HG02642 (cell line): ENCODE data around the gene CLCNKA.
"Not testable (repeated sequence)": the region's sequence is repeated elsewhere in the genome, so short reads cannot be mapped to it uniquely, and the experiment has no call there.

Experiments
- ATAC-seq: cut with Tn5 transposase; IDR thresholded peaks from one replicate; pipeline ENCODE4 v1.9.1; 2021; ENCODE audit warnings: mild to moderate bottlenecking; ENCODE audit not compliant: unreplicated experiment, poor library complexity

CLCNKA gene

DNA sequence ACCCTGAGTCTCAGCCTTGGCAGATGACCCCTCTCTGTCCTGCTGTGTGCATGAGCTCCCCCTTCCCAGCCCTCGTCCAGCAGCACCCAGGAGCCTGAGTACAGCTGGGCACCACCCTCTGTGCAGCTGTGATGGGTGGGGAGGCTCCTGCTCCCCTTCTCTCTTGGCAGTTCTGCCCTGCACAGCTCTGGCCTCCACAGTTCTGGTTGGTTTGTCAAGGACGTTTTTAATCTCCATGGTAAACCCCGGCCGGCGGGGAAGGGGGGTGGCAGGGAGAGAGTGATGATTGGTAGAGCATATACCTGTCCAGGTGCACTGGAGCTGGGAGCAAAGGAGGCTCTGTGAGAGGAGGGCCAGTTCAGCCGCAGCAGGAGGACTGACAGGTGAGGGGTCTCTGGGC, at the start of gene CLCNKA:
Gene CLCNKA, plus strand, starts transcription at position 356 of the 400 bp plus-strand sequence. CDS start 584 bp downstream, outside the sequence.
- ATAC-seq = no peak

DNA sequence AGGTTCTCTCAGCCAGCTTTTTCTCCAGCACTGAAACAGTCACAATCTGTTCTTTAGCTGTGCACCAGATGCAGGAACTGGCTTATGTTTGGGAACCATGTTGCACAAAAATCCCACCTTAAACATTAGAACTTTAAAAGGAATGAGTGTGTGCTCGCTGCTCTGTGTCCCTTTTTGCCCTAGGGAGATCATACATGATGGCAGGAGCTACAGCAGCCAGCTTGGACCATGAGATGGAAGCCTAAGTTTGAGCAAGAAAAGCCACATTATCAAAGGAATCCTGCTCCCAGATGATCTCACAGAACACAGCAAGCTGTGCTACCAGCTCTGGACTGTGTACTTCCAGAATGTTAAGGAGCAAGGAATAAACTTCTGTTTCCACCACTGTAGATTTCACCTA, 49.4 kb upstream of the CLCNKA start:
- ATAC-seq = no peak

DNA sequence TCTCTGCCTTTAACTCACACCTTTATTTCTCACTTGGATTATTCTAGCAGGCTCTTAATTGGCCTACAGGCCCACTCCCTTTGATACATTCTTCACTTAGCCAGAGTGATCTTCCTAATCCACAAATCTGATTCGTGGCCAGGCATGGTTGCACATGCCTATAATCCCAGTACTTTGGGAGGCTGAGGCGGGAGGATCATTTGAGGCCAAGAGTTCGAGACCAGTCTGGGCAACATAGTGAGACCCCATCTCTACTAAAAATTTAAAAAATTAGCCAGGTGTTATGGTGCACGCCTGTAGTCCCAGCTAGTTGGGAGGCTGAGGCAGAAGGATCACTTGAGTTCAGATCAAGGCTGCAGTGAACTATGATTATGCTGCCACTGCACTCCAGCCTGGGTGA, 48.1 kb upstream of the CLCNKA start:
- ATAC-seq = no peak

DNA sequence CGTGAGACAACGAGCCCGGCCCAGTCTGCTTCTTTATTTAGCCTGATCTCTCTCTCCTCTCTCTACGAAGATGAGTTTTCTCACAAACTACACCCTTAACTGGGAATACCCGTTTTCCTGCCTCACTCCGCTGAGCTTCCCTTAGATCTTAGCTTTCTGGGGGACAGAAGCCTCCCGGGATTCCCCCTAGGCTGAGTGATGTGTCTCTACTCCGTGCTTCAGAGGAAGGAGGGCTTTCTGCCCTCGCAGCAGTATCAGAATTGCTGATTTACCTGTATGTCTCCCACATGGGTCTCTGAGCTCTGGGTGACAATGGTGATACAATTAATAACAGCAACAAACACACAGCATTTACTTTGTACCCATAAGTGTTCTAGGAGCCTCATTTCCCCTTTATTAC, 47.0 kb upstream of the CLCNKA start:
- ATAC-seq = peak; percentile 30

DNA sequence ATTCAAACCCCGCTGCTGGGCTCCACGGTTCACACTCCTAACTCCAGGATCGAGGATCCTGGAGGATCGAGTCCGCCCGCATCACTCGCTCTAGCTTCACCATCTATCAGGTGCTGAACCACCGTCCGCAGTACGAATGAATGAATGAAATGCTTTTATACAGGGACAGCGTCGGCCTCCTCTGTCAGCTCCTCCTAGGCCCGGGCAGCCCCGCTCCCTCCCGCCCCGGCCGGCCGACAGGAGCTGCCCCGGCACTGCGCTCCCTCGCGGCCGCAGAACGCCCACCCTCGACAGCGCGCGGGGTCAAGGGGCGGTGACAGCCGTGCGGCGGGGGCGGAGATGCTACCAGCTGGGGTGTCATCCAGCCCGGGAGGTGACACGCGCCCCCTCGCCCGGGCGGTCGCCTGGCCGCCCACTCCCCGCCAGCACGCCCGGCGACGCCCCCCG, 46.5 kb upstream of the CLCNKA start:
- ATAC-seq = peak; percentile 61

DNA sequence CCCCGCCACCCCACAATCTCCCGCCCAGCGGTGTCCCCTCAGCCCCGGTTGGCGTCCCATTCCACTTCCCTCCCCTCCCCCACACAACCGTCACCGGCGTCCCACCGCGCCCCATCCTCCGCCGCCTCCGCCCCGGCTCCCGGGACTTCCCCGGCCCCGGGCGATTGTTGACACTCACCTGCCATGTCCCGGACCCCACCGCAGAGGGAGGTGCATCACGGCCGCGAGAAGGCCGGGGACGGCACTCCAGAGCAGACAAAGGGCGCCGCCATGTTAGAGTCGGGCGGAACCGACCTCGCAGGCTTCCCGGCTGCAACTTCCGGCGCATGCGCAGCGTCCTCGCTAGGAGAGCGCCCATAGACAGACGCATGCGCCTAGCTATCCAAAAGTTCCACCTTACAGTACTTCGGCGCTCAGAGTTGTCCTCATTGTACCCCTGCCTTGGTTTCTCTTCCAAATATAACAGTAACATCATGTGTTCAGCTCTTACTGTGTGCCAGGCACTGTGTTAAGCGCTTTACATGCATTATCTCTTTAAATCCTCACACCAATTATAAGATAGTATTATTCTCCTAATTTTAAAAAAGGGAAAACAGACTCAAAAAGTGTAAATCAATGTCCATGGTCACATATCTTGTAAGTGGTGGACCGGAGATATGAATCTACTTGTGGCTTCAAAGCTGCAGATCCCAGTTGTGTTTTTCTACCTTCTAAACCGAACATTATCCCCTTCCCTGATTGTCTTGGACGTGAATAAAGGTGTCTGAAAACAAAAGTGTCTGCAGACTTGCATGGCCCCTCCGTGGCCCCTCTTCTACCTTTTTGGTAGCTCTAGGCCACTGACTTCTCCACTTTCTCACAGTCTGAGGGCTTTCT, 45.8 kb upstream of the CLCNKA start, which contains the start of gene ZBTB17:
Gene ZBTB17, minus strand, starts transcription at position 297 of the 876 bp plus-strand sequence. CDS start 27,606 bp downstream, outside the sequence.
- peak; percentile 82 for ATAC-seq

DNA sequence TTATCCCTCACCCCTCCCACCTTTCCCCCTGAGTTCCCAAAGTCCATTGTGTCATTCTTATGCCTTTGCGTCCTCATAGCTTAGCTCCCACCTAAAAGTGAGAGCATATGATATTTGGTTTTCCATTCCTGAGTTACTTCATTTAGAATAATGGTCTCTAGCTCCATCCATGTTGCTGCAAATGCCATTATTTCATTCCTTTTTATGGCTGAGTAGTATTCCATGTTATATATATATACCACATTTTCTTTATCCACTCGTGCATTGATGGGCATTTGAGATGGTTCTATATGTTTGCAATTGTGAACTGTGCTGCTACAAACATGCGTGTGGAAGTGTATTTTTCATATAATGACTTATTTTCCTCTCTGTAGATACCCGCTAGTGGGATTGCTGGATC, 43.9 kb upstream of the CLCNKA start:
- ATAC-seq = not testable (repeated sequence)

DNA sequence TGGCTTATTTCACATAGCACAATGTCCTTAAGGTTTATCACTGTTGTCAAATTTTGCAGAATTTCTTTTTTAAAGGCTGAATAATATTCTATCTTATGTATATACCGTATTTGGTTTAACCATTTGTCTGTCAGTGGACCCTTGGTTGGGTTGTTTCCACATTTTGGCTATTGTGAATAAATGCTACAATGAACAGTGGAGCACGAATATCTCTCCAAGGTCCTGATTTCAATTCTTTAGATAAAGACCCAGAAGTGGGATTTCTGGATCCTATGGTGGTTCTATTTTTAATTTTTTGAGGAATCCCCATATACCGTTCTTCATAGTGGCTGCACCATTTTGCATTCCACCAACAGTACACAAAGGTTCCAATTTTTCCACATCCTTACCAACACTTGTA, 40.2 kb upstream of the CLCNKA start:
- no peak for ATAC-seq

DNA sequence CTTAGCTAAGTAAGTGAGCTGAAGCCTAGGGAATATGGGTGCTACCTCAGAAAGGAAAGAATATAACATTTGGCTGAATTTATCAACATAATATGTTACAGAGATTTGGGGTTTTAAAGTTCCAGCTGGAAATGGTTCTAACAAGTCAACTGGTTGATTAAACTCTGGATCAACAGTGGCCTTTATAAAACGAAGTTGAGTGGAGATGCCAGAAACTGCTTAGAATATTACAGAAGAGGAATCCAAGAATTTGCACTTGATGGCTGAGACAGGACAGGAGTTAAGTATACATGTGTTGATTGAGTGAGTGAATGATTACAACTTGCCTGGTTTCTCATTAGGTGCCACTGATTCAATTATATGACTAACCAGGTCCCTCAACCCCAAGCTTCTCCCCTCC, 38.6 kb upstream of the CLCNKA start:
- no peak for ATAC-seq

DNA sequence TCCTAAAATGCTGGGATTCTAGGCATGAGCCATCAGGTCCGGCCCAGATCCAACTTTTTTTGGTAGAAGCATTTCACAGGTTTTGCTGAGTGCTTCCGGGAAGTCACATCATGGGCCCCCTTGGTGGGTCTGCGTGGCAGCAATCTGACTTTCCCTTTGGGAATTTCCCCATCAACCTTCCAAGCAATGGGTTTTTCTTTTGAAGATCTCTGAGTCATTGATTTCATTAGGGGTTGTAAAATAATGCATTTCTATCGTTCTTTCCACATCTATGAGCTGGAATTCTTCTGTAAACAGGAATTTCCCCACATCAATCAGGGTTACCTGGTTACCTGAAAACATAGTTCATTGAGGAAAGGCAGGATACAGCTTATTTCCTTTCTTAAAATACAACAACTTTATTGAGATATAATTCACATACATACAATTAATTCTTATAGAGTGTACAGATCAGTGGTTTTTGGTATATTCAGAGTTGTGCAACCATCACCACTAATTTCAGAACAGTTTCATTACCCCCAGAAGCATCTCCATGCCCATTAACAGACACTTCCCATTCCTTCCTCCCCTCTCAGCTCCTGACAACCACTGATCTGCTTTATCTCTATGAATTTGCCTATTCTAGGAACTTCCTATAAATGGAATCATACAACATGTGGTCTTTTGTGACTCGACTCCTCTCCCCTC, 36.1 kb upstream of the CLCNKA start:
- no peak for ATAC-seq

DNA sequence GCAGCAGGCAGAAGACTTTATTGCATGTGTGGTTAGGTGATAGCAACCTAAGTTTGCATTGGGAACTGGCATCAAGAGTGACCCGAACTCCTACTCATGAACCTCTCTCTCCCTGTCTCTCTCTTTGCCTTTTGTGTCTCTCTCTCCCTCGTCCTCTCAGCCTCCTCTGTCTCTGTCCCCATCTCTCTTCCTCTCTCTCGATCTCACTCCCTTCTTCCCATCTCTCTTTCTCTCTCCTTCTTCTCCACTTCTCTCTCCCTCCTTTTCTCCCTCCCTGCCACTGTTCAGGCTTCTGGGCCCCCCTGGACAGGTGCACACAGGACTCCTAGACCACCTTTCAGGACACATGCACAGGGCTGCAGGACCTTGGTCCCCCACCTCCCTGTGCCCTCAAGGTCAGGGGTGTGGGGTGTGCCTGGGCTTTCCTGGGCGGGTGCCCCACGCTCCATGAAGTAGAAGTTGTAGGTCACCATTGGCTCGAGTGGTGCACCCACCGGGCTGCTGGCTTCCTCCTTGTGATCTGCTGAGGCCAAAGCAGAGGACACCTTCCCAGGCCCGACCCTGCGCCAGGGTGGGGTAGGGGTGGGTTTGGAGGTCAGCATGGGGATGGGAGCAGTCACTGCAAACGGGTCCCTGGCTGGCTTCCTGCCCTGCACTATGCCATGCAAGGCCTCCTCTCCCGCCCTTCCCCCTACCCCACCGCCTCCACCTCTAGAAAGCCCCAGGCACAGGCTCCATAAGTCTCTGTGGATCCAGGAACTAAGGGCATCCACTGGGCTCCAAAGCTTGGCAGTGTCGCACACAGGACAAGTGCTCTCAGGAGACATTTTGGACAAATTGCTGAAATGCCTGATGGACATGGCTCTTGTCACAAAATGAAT, 32.7 kb upstream of the CLCNKA start:
- no peak for ATAC-seq

DNA sequence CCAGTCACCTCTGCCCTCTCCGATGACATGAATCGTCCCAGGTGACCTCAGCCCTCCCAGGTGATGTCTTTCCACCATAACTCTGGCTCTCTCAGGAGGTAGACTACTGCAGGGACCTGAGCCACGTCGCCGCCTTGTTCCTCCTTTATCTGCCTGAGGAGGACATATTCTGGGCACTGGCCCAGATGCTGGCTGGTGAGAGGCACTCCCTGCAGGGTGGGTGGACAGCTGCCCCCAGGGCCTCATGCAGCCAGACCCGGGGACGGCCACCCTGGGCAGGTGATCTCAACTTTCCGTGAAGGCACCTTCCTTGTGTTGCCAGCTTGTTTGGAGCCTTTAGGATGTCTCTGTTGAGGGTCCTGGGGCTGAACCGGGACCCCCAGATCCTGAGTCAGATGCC, 32.1 kb upstream of the CLCNKA start:
- no peak for ATAC-seq

DNA sequence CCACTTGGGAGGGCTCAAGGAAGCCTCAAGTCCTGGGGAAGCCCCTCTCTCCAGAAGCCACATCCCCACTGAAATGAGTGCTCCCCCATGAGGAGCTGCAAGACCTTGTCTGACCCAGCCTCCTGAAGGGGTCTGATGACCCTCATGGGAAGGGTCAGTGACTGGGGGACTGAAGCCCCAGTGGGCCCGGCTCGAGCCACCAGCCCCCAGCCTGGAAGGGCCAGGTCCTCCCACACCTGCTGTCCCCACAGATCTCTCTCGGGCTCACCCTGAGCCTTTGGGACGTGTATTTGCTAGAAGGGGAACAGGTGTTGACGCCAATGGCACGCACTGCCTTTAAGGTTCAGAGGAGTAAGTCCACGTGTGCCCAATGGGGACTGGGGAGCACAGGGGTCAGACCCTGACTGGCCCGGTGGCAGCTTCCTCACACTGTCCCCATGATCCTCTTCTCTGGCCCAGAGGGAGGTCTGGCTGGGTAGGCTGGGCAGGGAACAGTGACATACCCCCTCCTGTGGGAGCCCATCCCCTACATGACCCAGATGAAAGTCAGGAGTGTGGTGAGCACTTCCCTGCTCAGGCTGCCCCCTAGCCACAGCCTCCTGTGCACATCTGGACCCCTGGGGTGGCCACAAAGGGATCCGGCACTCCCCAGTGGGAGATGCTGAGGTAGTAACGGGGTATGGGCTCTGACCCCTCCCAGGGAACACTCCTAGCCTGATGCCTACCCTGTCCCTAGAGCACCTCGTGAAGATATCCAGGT, 30.2 kb upstream of the CLCNKA start:
- ATAC-seq = no peak

DNA sequence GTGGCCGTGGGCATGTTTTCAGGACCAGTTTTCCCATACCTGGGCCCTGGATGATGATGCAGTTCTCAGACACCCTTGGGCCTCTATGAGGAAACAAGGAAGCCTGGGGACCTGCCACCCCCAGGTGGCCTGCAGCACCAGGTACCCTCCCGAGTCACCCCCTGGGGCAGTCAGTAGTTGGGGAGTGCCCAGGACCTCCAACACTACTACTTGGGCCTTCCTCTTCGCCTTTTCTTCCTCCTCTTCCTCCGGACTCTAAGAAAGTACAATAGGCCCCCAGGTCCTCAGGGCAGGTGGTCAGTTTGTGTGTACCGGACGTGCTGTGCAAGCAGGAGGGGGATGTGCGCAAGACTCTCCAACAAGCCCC, 29.7 kb upstream of the CLCNKA start:
- no peak for ATAC-seq

DNA sequence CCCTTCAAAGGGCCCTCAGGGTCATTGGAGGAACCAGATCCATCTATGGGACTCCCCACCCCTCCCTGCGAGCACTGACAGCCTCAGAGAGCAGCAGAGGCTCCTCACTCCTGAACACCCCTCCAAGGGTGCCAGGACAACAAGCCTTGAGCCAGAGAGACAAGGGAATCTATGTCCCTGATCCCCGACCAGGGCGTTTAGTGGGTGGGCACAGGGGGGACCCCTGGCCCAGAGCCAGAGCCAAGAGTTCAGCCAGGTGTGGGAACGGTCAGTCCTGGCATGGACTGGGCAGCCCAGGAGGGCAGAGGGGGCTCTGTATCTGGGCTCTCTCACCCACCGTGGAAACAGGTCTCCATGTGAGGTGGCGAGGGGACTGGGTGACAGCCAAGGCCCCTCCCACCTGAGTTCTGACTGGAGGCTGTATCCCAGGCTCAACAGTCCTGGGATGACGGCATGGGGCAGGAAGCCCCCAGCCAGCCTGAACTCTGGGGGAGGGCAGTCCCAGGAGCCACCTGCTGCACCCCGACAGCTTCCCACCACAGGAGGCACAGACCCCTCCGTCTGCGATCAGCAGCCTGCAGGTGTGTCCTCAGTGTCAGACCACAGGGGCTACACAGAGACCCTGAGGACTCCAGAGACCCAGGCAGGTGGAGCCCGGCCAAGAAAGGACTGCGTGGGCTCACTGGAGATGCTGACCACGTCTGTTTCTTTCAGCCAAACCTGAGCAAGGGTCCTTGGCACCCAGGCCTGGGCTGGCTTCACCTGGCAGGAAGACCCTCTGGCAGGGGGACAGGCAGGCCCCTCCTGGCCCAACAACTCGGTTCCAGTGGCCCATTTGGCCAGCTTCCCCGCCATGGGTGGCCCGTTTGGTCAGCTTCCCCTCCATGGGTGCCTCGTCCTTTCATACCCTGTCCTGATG, 29.0 kb upstream of the CLCNKA start:
- no peak for ATAC-seq

DNA sequence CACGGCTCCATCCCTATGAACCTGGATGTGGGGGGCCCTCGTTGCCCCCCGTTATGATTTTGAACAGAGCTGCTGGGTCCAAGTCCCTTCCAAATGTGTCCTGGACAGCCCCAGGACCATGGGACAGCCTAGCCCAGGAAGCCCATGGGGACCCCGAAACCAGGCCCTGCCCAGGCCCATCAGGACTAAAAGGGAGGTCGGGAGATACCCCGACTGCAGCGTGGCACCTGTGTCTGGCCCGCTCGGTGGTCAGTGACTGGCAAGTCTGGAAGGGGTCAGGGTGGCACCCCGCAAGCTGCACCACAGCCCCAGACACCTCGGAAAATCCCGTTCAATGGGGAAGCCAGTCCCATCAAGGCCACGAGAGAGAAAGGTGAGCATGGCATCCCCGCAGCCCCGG, 28.2 kb upstream of the CLCNKA start:
- no peak for ATAC-seq

DNA sequence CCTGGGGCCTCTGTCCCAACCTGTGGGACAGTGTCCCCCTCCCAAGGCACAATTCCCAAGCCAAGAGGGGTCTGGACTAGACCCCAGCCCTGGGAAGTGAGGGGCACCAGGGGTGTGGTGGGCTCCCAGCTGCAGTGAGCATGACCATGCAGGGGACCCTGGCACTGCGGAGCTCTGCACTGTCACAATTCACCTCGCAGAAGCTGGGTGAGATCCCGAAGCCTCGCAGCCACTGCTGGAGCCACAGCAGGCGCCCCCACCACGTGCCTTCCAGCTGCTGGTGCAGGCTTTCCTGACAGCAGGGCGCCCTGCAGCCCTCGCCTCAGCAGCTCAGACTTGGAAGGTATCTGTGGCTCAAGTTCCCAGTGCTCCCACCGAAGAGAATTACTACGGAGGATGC, 27.8 kb upstream of the CLCNKA start:
- no peak for ATAC-seq

DNA sequence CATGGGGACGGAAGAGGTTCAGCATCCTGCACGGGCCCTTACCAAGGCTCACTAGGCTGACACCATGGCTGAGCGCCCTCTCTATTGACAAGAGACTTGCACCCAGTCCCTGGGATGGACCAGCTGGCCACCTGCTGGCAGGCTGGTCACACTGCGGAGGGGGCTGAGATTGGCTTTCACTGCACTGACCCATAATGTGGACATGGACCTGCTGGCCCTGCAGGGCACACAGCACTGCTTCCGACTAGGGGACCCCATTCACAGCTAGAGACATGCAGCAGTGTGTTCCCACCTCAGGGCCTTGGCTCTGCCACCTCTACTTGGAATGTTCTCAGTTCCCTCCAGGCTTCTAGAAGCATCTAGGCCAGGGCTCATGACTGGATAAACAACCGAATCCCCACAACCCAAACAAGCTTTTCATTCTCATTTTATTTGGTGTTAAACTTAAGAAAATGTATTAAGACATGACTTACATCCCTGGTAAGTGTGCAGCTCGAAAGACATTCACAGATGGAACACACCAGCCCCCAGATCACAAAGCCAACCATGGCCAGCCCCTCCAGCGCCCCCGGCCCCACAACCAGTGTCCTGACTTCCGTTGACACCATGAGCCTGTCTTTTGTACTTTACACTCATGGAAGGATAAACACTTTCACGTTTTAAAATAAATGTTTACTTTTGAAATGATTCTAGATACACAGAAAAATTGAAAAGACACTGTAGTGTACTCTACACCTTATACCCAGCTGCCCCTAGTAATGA, 27.1 kb upstream of the CLCNKA start:
- ATAC-seq = no peak
